Smooth muscle cell (in vitro differentiated cells): ENCODE measurements around the gene NOVA1. TPM values are rescaled to one million over a fixed set of nuclear protein-coding genes. Genes with fewer than 3 reads are reported as not detected.

Source experiments
- DNase-seq: peaks from one replicate; lab custom pipeline; 2025; ENCODE audit not compliant: unreplicated experiment; lab: John Stamatoyannopoulos, UW
- H2AFZ ChIP-seq: fragments of 200-600 bp; sonication (generic); 2 replicates; pipeline ENCODE4 v1.6.0; 2016; ENCODE audit warnings: antibody characterized with exemption, low read depth, mild to moderate bottlenecking
- H3F3A ChIP-seq: fragments of 200-600 bp; sonication (generic); 2 replicates; pipeline ENCODE4 v1.6.0; 2017; ENCODE audit warnings: antibody characterized with exemption, low read depth
- H3K27ac ChIP-seq: fragments of 200-600 bp; sonication (generic); 2 replicates; pipeline ENCODE4 v1.5.1; 2016; ENCODE audit warnings: low read depth, mild to moderate bottlenecking
- H3K27me3 ChIP-seq: fragments of 200-600 bp; sonication (generic); 2 replicates; pipeline ENCODE4 v1.6.1; 2016; ENCODE audit warnings: low read depth, mild to moderate bottlenecking
- H3K36me3 ChIP-seq: fragments of 200-600 bp; sonication (generic); 2 replicates; pipeline ENCODE4 v1.5.1; 2016; ENCODE audit warnings: low read depth
- H3K4me1 ChIP-seq: fragments of 200-600 bp; sonication (generic); 2 replicates; pipeline ENCODE4 v1.5.1; 2016; ENCODE audit warnings: low read depth
- H3K4me2 ChIP-seq: fragments of 200-600 bp; sonication (generic); 2 replicates; pipeline ENCODE4 v1.6.0; 2016; ENCODE audit warnings: mild to moderate bottlenecking
- H3K4me3 ChIP-seq: fragments of 200-600 bp; sonication (generic); 2 replicates; pipeline ENCODE4 v1.5.1; 2016; ENCODE audit warnings: mild to moderate bottlenecking
- H3K79me2 ChIP-seq: fragments of 200-600 bp; sonication (generic); 2 replicates; pipeline ENCODE4 v1.6.0; 2016; ENCODE audit warnings: low read depth, mild to moderate bottlenecking
- H3K9ac ChIP-seq: fragments of 200-600 bp; sonication (generic); 2 replicates; pipeline ENCODE4 v1.6.0; 2016; ENCODE audit warnings: low read depth
- H3K9me3 ChIP-seq: fragments of 200-600 bp; sonication (generic); replicated peaks from 2 replicates; pipeline ENCODE4 v1.5.1; 2016; ENCODE audit warnings: low read depth
- H4K20me1 ChIP-seq: fragments of 200-600 bp; sonication (generic); 2 replicates; pipeline ENCODE4 v1.6.0; 2016; ENCODE audit warnings: low read depth
- CTCF ChIP-seq: fragments of 200-600 bp; sonication (generic); IDR thresholded peaks from 2 replicates; pipeline ENCODE4 v1.5.1; 2017; ENCODE audit warnings: borderline replicate concordance, mild to moderate bottlenecking, antibody characterized with exemption; ENCODE audit not compliant: insufficient read depth, poor library complexity, severe bottlenecking
- WGBS: methylation state at CpG from one replicate; pipeline ENCODE4 v1.1.7; 2016; ENCODE audit warnings: low lambda C conversion rate; 5-methylcytosine and 5-hydroxymethylcytosine counted together
- polyA plus RNA-seq: library from polyadenylated mRNA; unstranded; fragments of >200 nt; fragmentation: Nextera tagmentation; extraction: Ambion mirVana; gene quantifications from 2 replicates; pipeline ENCODE4 v1.2.1, GENCODE V29; 2016
- total RNA-seq: library from RNA; depleted of rRNA; stranded (reverse); fragments of >200 nt; gene quantifications from 2 replicates; pipeline ENCODE4 v1.2.3, GENCODE V29; 2014

The NOVA1 gene
- total and polyA plus RNA-seq, 2 experiments from 2014 or later = 1.2 to 4.6 TPM

GRCh38 chr14:26527095-26527494 lies 70.7 kb downstream of the NOVA1 start:
- H3K27ac ChIP-seq = no peak overlapping the region
- H4K20me1 ChIP-seq = no peaks in the 10 kb centered on the region
- no peaks in the 10 kb centered on the region for H3F3A ChIP-seq
- H2AFZ ChIP-seq = no peak overlapping the region
- no peaks in the 10 kb centered on the region for H3K9me3 ChIP-seq
- DNase-seq = no peak
- TF ChIP-seq CTCF = no peak
- no peak overlapping the region for H3K4me3 ChIP-seq
- no peak overlapping the region for H3K9ac ChIP-seq
- H3K79me2 ChIP-seq = no peaks in the 10 kb centered on the region
- 82% methylated on average over 3 of the region's 3 CpGs for WGBS
- H3K4me1 ChIP-seq = no peaks in the 10 kb centered on the region
- H3K36me3 ChIP-seq = no peaks in the 10 kb centered on the region
- H3K4me2 ChIP-seq = no peak overlapping the region
- H3K27me3 ChIP-seq = no peaks in the 10 kb centered on the region

- Histone ChIP-seq H3K27ac (no peak overlapping the region), H3K9ac (no peak overlapping the region), H3F3A (no peaks in the 10 kb centered on the region), H3K9me3 (no peaks in the 10 kb centered on the region), H3K4me1 (no peaks in the 10 kb centered on the region), H4K20me1 (no peaks in the 10 kb centered on the region), H3K36me3 (no peaks in the 10 kb centered on the region), H3K79me2 (no peaks in the 10 kb centered on the region), H2AFZ (no peak overlapping the region), H3K4me3 (no peak overlapping the region), H3K27me3 (no peaks in the 10 kb centered on the region), H3K4me2 (no peak overlapping the region)
- no peak for DNase-seq
- WGBS = 91% methylated on average over 1 of the region's 1 CpG
- TF ChIP-seq CTCF = no peak
Observed at GRCh38 chr14:26526137-26526536, 71.7 kb downstream of the NOVA1 start.

GRCh38 chr14:26525085-26525484 lies 72.7 kb downstream of the NOVA1 start:
- Histone ChIP-seq H3K27ac (no peak overlapping the region), H3K4me1 (no peaks in the 10 kb centered on the region), H3K9ac (no peak overlapping the region), H4K20me1 (no peaks in the 10 kb centered on the region), H3K9me3 (no peaks in the 10 kb centered on the region), H3K36me3 (no peaks in the 10 kb centered on the region), H3K4me3 (no peak overlapping the region), H2AFZ (no peak overlapping the region), H3F3A (no peaks in the 10 kb centered on the region), H3K27me3 (no peaks in the 10 kb centered on the region), H3K4me2 (no peak overlapping the region), H3K79me2 (no peaks in the 10 kb centered on the region)
- no peak for DNase-seq
- no peak for TF ChIP-seq CTCF

GRCh38 chr14:26522967-26523366 lies 74.9 kb downstream of the NOVA1 start:
- H3K4me3 ChIP-seq = no peak overlapping the region

More at GRCh38 chr14:26522967-26523366, 74.9 kb downstream of the NOVA1 start:
- 54% methylated on average over 2 of the region's 2 CpGs for WGBS
- Histone ChIP-seq H3K4me1 (no peaks in the 10 kb centered on the region), H2AFZ (no peak overlapping the region), H3F3A (no peaks in the 10 kb centered on the region), H3K79me2 (no peaks in the 10 kb centered on the region), H3K4me2 (no peak overlapping the region), H3K27me3 (no peaks in the 10 kb centered on the region), H3K36me3 (no peaks in the 10 kb centered on the region), H4K20me1 (no peaks in the 10 kb centered on the region), H3K27ac (no peak overlapping the region), H3K9ac (no peak overlapping the region), H3K9me3 (no peaks in the 10 kb centered on the region)
- DNase-seq = no peak
- no peak for TF ChIP-seq CTCF
